ENCODE measurements around the gene PRICKLE3.
"Not testable (repeated sequence)": the region's sequence is repeated elsewhere in the genome, so short reads cannot be mapped to it uniquely, and the experiment has no call there.

The PRICKLE3 gene

DNA sequence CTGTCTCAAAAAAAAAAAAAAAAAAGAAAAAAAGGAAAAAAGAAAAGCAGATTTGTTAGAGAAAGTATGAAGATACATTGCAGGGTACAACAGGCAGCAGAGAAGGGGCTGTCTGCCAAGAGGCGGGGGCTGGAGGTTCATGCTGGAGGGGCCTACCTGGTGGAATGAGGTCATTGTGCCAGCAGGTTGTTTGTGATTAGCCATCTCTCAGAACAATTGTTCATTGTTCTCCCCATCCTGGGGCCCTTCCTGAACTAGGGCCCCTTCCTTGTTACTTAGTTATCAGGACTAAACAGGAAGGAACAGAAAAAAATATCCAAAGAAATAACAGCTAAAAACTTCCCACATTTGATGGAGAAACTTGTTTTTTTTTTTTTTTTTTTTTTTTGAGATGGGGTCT lies 48.7 kb downstream of the PRICKLE3 start:
- no peak for DNase-seq (ENCODE audit: low read depth)
- no peak overlapping the region for H3K4me3 ChIP-seq (ENCODE audit: low read depth, low read length)

DNA sequence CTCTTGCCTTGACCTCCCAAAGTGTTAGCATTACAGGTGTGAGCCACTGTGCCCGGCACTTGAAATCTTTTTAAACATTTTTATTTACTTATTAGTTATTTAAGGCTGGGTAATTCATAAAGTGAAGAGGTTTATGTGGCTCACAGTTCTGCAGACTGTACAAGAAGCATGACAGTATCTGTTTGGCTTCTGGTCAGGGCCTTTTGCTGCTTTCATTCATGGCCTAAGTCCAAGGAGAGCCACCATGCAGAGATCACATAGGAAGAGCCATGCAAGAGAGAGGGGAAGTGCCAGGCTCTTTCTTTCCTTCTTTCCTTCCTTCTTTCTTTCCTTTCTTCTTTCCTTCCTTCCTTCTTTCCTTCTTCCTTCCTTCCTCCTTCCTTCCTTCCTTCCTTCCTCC lies 52.4 kb downstream of the PRICKLE3 start:
- no peak overlapping the region for H3K4me3 ChIP-seq (ENCODE audit: low read depth, low read length)
- no peak for DNase-seq (ENCODE audit: low read depth)

DNA sequence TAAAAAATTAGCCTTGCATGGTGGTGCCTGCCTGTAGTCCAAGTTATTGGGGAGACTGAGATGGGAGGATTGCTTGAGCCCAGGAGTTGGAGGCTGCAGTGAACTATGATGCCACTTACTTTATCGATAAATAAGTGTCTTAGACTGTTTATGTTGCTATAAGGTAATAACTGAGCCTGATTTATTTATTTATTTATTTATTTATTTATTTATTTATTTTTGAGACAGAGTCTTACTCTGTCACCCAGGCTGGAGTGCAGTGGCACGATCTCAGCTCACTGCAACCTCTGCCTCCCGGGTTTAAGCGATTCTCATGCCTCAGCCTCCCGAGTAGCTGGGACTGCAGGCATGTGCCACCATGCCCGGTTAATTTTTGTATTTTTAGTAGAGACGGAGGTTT lies 53.9 kb downstream of the PRICKLE3 start:
- DNase-seq (ENCODE audit: low read depth); H3K4me3 ChIP-seq (ENCODE audit: low read depth, low read length): not testable (repeated sequence)

DNA sequence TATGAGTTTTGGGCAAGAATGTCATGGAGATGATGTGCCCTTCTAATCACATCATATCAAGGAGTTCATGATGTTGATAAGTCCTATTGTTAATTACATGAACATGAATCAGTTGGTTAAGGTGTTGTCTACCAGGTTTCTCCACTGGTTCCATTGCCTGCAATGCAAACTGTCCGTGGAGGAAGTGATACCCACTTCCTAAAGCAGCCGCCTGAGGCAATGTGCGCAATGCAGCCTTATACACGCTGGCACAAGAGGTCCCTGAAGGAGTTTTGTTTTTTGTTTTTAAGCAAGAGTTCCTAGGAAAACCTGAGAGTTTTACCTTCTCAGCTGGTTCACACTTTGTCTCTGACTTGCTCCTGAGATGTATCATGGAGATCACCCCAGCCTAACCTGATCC lies 56.7 kb downstream of the PRICKLE3 start:
- no peak for DNase-seq (ENCODE audit: low read depth)
- H3K4me3 ChIP-seq (ENCODE audit: low read depth, low read length), result no peak overlapping the region

DNA sequence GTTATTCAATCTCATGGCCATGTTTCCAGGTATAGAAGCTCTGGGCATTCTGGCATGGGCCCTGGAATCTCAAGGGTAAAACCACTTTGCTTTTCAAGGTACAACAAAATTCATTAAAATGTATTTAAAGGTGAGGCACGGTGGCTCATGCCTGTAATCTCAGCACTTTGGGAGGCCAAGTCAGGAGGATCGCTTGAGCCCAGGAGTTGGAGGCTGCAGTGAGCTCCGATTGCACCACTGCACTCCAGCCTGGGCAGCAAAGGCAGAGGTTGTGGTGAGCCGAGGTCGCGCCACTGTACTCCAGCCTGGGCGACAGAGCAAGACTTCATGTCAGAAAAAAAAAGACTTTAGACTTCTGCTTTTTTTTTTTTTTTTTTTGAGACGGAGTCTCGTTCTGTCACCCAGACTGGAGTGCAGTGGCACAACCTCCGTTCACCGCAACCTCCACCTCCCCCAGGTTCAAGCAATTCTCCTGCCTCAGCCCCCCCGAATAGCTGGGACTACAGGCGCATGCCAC lies 58.4 kb downstream of the PRICKLE3 start:
- H3K4me3 ChIP-seq (ENCODE audit: low read depth, low read length); DNase-seq (ENCODE audit: low read depth): not testable (repeated sequence)

Data from skeletal muscle cell (primary cell).